DMS53 (cell line): Measurements from ENCODE around the gene TLE3.
A peak's percentile ranks its signal among the peaks of the same experiment; 100 is the strongest.
"Not testable (repeated sequence)": the region's sequence is repeated elsewhere in the genome, so short reads cannot be mapped to it uniquely, and the experiment has no call there.

Experiments used
- DNase-seq: peaks from one replicate; lab custom pipeline; 2025; lab: John Stamatoyannopoulos, UW

TLE3 gene

GRCh38 chr15:70125605-70126004 lies 27.9 kb upstream of the TLE3 start:
- DNase-seq = no peak

- no peak for DNase-seq
These were observed 24.0 kb upstream of the TLE3 start for GRCh38 chr15:70121624-70122302.

GRCh38 chr15:70120958-70121623 lies 23.4 kb upstream of the TLE3 start:
- no peak for DNase-seq

DNA sequence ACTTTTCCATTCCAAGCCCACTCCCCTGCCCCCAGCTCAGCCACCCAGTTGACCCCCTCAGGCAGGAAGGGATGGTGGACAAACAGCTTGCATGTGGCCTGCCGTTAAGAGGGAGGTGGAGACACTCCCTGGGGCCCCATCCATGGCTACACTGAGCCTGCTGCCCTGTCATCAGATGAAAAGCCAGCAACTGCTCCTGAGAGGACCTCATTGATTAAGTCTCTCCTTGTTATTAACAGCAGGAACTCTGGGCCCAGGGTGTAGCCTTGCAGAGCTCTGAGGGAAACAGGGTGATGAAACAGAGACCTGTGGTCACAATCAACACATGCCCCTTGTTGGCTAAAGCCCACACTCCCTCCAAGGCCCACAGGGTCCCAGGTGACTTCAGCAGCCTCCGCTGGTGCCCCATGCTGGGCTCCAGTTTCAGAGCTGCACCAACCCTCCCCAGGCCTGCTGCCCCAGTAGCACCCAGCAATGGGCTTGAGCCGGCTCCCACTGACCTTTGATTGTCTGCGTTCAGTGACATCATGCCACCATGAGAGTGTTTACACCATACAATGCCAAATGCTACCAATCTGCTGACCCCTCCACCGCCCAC lies 22.3 kb upstream of the TLE3 start:
- DNase-seq = no peak

- no peak for DNase-seq
These were observed 20.9 kb upstream of the TLE3 start for GRCh38 chr15:70118599-70118998.

DNA sequence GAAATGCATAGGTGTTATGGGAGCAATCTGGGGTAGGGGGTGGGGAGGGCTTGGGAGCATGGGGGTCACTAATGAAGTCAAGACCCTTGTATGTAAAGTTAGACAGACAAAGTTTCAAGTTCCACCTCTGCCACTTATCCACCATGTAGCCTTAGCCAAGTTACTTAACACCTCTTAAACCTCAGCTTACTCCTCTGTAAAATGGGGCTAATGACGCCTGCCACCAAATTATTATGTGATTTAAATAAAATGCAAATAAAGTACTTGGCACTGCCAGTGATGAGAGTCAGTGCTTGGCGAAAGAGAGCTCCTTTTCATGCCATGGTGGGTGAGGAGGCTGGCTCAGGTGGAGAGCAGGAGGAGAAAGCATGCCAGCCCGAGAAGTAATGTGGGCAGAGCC lies 18.6 kb upstream of the TLE3 start:
- DNase-seq = no peak

GRCh38 chr15:70114221-70114620 lies 16.5 kb upstream of the TLE3 start:
- no peak for DNase-seq

GRCh38 chr15:70113304-70113700 lies 15.6 kb upstream of the TLE3 start:
- no peak for DNase-seq

- DNase-seq = not testable (repeated sequence)
These were observed 15.0 kb upstream of the TLE3 start for GRCh38 chr15:70112572-70113303.

GRCh38 chr15:70112074-70112395 lies 14.3 kb upstream of the TLE3 start:
- DNase-seq = no peak

DNA sequence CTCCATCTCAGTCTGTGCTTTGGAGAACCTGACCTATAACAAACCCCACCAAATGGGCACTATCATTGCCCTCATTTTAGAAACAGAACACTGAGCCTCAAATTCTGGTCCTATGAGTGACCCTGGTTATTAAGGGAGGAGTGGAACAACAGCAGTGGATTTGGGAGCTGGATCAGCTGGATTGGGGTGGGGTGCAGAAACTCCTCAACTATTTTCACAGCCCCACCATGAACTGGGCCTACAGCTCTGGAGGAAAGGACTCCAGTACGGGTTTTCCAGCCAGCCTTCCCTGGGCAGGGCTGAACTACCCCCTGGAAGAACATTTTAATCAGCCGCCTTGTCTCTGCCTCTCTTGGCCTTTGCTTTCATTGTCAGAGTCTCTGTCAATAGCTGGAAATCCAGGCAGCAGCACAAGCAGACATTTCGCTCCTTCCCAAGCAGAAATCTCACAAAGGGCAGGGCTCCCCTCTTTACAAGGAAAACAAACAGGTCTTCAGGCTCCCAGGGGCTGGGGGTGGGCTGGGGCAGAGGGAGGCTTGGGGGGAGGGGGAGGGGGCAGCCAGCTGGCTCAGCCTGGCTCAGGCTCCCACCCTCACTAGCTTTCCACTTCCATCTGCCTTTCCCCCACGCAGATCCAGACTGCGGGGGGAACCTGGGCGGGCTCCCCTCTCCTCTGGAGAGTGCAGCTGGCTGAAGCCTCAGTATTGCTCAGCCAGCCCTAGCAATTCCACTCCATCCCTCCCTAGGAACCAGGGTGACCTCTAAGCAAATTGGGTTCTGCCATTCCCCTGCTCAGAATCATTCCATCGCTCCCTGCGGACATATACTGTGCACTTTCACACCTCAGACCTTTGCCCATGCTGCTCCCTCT lies 13.7 kb upstream of the TLE3 start:
- DNase-seq = peak; percentile 80

DNA sequence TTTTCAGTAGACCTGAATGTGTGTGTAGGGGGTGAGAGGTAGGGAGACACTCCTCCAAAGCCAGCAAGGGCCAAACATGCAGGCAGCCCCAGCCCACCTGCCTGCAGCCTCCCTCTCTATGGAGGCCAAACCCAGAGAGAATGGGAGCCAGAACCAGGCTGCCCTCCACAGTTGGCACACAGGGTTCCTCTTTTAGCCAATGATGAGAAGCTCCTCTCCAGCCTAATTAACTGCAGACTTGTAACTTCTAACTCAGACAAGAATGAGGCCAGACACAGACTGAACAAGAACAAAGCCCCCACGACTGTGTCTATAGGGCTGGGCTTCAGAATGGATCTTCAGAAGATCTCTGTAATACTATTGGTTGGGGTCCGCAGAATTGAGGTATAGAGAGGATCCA lies 12.3 kb upstream of the TLE3 start:
- no peak for DNase-seq

DNA sequence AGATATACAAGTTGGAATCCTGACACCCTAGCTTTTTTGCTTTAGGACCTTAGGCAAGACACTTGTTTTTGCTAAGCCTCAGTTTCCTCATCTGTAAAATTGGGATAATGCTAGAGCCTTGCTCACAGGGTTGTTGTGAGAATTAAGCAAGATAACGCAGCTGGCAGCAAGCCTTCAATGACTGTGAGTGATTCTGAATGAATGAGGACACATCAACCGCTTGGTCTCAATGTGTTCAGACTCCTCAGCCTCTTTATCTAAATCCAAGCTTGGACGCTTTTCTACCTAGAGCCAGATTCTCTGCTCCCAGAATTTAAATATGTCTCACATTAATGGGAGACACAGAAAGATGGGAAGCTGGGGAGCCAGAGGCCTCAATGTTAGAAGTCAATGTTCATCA lies 11.8 kb upstream of the TLE3 start:
- no peak for DNase-seq

DNA sequence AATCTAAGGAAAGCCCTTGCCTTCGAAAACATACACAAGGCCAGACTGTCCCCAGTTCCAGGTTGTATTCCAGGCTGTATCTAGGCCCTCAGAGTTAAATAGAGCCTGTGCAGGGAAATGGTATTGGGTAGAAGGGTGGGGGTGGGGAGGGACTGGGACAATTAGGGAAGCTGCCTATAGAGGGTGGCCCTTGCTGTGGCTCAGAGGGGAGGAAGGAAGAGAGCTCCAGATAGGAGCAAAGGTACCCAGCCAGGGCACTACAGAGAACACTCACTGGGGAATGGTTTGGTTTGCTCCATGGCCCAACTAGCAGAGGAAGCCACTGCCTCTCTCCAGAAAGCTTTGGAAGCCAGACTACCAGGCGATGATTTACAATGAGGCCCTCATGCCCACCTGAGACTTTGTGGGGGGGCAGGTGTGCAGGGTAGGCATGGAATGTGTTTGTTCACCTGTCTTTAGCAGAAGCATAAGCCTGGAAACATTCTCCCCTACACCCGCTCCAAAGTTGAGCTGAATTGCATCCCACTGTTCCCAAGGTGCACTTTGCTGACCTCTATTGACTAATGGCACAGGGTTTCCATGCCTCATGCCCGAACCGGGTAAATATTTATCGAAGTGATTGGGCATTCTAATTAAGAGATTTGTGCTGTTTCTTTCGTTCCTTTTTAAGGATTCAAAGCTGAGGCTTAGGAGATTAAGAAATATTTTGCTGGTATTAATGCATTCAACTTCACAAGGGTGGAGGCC lies 6.3 kb upstream of the TLE3 start:
- peak; percentile 27 for DNase-seq

DNA sequence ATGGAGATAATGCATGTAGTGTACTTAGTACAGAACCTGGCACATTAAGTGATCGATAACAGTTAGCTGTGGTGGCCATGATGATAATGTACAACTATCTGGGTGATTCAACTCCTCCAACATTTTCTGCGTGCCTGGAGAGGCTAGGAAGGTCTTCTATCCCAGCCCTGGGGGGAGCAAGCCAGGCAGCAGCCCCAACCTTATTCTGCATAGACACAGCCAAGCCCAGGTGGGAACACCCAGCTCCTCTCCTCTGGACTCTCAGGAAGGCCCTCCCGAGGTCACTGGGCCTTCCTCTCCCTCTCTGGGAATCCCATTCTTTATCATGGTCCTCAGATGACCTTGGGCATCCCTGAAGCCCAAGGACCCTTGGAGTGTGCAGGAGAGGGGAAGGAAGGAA lies 5.1 kb upstream of the TLE3 start:
- DNase-seq = no peak

DNA sequence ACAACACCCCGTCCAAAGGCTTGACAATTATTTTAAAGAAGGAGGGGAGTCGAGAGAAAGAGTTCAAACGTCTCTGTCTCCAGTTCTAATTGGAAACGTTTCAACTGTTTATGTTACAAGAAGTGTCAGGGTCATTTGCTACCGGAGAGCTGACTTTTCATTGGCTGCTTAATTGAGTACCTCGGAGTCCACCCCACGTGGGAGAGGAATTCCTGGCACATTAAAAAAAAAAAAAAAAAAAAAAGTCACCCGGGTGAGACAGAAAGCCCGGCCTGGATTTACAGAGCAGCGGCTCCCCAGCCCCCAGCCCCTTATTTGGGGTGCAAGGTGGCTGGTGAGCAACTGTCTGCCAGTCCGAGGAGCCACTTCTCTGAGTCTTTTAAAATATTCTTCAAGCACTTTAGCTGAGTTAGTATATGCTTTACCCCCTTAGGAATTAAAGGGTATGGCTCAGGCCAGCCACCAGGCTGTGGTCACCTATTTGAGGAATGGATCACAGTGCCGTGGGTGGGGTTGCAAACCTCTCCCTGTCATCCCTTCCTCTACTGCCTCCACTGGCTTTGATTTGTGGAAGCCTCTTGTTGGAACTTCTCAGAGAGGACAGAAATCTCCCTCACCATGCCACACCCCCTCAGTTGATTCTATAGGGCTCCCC lies 3.9 kb upstream of the TLE3 start:
- peak; percentile 92 for DNase-seq

GRCh38 chr15:70100474-70101341 lies 3.0 kb upstream of the TLE3 start:
- DNase-seq = peak; percentile 90

DNA sequence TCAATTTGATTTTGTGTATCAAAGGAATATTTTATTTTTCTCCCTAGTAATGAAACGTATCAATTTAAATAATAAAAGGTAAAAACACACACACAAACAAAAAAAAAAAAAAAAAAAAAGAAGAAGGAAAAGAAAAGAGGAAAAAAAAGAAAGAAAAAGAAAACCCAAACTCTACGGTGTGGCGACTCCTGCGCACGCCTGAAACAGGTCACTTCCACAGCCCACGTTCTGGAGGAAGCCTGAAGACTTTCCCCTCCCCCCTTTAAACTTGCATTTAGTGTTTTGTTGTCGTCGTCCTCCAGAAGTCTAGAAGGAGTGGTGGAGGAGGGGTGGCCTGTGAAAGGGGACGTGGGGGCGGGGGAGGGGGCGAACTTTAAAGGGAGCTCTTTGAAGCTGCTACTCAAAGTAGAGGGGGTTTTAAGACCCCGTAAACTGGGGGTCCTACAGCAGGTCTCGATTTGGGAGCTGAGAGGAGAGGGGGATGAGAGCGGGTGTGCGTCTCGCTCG lies 2.3 kb upstream of the TLE3 start:
- DNase-seq = peak; percentile 63

- DNase-seq = peak; percentile 99
These were observed 1.6 kb upstream of the TLE3 start for GRCh38 chr15:70099167-70099966.
